PFSK-1 (cell line): Measurements from ENCODE around the gene RNF4.

Source experiments
- FOXP2 ChIP-seq: optimal IDR thresholded peaks from 2 replicates; pipeline ENCODE3; 2011; ENCODE audit warnings: borderline replicate concordance, control low read depth, inconsistent platforms; ENCODE audit not compliant: insufficient read depth; ENCODE audit errors: extremely low read length, extremely low read depth
- POLR2AphosphoS5 ChIP-seq: IDR thresholded peaks from 2 replicates; pipeline ENCODE4 v1.6.1; 2012; ENCODE audit warnings: low read depth, mild to moderate bottlenecking, control low read depth, low read length, moderate library complexity
- SIN3A ChIP-seq: IDR thresholded peaks from 2 replicates; pipeline ENCODE4 v1.6.1; 2012; ENCODE audit warnings: mild to moderate bottlenecking, low read length, moderate library complexity, borderline replicate concordance; ENCODE audit not compliant: insufficient read depth
- TAF1 ChIP-seq: IDR thresholded peaks from 2 replicates; pipeline ENCODE4 v1.6.1; 2012; ENCODE audit warnings: low read length, control low read depth, borderline replicate concordance; ENCODE audit not compliant: insufficient read depth
- TF ChIP-seq, protein P1 (sequence below), 2 experiments: IDR thresholded peaks; 2 replicates each; pipeline versions ENCODE4 v1.6.1 to v1.8.0; 2011 to 2012; ENCODE audit warnings: low read depth in 2 of 2, low read length in 2 of 2, control low read depth in 1 of 2, inconsistent platforms in 1 of 2, mild to moderate bottlenecking in 1 of 2, moderate library complexity in 1 of 2; ENCODE audit not compliant: insufficient read depth in 1 of 2

RNF4 gene

DNA sequence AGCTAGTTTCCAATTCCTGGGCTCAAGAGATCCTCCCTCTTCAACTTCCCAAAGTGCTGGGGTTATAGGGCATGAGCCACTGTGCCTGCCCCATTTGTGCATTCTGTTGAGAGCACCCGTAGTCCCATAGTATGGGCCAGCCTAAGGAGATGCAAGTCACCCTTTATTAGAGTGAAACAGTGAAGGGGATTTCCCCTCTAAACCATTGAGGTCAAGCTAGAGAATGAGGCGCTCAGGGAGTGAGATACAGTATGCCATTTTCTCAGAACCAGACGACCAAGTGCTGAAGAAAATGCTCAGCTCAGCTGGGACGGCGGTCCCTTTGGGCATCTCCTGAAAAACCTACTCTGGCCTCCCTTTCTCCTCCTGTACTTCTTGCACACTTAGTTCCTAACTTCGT, 18.7 kb downstream of the RNF4 start:
- TF ChIP-seq FOXP2 (no peak), POLR2AphosphoS5 (no peak), TAF1 (no peak), SIN3A (no peak)
- TF ChIP-seq, protein P1, sequence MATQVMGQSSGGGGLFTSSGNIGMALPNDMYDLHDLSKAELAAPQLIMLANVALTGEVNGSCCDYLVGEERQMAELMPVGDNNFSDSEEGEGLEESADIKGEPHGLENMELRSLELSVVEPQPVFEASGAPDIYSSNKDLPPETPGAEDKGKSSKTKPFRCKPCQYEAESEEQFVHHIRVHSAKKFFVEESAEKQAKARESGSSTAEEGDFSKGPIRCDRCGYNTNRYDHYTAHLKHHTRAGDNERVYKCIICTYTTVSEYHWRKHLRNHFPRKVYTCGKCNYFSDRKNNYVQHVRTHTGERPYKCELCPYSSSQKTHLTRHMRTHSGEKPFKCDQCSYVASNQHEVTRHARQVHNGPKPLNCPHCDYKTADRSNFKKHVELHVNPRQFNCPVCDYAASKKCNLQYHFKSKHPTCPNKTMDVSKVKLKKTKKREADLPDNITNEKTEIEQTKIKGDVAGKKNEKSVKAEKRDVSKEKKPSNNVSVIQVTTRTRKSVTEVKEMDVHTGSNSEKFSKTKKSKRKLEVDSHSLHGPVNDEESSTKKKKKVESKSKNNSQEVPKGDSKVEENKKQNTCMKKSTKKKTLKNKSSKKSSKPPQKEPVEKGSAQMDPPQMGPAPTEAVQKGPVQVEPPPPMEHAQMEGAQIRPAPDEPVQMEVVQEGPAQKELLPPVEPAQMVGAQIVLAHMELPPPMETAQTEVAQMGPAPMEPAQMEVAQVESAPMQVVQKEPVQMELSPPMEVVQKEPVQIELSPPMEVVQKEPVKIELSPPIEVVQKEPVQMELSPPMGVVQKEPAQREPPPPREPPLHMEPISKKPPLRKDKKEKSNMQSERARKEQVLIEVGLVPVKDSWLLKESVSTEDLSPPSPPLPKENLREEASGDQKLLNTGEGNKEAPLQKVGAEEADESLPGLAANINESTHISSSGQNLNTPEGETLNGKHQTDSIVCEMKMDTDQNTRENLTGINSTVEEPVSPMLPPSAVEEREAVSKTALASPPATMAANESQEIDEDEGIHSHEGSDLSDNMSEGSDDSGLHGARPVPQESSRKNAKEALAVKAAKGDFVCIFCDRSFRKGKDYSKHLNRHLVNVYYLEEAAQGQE (IDR thresholded peaks at IDR 0.05; ENCODE audit: insufficient read depth in 1 of 2, low read depth in 2 of 2, low read length in 2 of 2), result no peak

DNA sequence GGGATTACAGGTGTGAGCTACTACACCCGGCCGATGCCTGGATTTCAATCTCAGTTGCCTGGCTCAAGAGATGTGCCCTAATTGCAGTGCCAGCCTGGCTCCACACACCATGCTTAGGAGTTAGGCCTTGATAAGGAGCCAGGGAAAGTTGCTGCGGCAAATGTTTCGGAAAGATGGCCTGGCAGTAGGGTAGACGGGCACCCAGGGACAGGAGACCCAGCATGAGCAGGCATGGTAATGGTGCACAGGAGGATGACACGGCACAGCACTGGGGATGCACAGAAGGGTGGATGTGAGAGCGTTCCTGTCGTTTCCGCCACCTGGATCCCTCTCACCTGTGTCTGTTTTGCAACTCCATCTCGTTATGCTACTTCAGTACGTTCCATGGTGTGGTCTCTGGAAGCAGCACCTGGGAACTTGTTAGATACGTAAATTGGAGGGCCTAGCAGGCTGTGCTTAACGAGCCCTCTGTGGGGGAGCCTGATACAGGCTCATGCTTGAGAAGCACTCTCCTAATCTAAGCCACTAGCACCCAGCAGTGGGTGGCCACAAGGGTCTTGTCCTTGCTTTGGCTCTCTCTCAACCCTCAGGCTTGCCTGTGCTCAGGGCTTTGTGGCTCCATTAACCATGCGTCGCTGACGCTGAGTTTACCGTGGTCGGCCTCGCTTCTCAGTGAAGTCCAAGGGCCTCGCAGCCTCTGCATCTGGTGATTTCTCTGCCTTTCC, 20.3 kb downstream of the RNF4 start:
- TF ChIP-seq SIN3A (no peak), TAF1 (no peak), FOXP2 (no peak), POLR2AphosphoS5 (no peak)
- TF ChIP-seq, protein P1 (IDR thresholded peaks at IDR 0.05; ENCODE audit: insufficient read depth in 1 of 2, low read depth in 2 of 2, low read length in 2 of 2), result no peak

DNA sequence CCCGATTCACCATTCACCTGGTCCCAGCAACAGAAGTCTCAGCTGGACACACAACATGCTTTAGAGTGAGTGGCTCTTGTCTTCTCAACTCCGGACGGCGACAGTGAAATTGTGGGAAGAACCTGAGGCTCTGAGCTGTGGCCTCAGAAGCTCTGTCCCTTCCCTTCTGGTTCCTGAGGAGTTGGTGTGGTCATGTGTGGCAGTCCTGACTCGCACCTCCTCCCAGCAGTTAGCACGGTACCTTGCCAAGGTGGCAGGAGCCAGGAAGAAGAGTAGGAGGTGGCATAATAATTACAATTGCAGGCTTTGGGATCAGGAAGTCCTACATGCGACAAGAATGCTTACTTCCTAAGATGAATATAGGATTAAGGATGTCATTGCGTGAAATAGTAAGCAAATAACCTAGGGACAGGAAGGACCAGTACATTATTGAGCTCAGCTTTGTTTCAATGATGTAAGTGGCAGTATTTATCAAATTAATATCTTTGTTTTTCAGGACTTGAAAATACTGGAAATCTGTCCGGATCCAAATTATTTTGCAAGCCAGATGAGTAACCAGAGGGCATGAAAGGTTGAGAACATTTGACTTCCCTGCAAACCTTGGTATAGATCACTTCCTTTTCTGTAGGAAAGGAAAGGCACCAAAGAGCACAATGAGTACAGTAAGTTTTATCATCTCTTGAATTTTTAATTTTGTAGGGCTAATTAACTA, 21.1 kb downstream of the RNF4 start:
- no peak for TF ChIP-seq SIN3A
- no peak for TF ChIP-seq FOXP2
- TF ChIP-seq, protein P1 (IDR thresholded peaks at IDR 0.05; ENCODE audit: insufficient read depth in 1 of 2, low read depth in 2 of 2, low read length in 2 of 2), result no peak
- TF ChIP-seq TAF1, result no peak
- no peak for TF ChIP-seq POLR2AphosphoS5

DNA sequence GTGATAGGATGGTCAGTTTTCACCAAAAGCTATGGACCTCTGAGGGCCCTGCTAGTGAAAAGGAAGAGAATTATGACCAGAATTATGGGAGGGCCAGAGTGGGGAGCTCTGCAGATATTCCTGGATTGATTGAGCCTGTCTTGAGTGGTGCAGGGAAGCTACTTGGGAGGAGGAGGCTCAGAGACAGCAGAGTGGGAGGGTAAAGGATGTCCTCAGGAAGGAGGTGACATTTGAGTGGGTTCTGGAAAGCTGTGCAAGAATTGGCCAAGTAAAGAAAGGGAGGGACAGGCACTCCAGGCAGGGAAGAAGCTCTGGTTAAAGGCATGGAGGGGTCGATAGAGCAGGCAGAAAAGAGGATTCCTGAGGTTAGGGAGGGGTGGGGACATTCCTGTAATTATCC, 24.1 kb downstream of the RNF4 start:
- no peak for TF ChIP-seq SIN3A
- TF ChIP-seq, protein P1 (IDR thresholded peaks at IDR 0.05; ENCODE audit: insufficient read depth in 1 of 2, low read depth in 2 of 2, low read length in 2 of 2), result no peak
- TF ChIP-seq TAF1, result no peak
- TF ChIP-seq FOXP2, result no peak
- no peak for TF ChIP-seq POLR2AphosphoS5
